Measurements from ENCODE around the gene PPP2R5D.

DNA sequence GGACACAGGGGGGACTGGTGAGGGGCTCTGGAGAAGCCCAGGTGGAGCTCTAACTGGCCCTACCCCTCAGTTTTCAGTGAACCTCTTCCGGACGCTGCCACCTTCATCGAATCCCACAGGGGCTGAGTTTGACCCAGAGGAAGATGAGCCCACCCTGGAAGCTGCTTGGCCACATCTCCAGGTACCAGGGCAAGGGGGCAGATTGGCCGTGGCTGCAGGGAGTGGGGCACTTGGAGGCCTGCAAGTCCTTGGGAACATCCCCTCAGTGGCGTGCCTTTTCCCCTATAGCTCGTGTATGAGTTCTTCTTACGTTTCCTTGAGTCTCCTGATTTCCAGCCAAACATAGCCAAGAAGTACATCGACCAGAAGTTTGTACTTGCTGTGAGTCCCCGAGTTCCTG, 22.8 kb downstream of the PPP2R5D start:
- TF ChIP-seq, protein P1, sequence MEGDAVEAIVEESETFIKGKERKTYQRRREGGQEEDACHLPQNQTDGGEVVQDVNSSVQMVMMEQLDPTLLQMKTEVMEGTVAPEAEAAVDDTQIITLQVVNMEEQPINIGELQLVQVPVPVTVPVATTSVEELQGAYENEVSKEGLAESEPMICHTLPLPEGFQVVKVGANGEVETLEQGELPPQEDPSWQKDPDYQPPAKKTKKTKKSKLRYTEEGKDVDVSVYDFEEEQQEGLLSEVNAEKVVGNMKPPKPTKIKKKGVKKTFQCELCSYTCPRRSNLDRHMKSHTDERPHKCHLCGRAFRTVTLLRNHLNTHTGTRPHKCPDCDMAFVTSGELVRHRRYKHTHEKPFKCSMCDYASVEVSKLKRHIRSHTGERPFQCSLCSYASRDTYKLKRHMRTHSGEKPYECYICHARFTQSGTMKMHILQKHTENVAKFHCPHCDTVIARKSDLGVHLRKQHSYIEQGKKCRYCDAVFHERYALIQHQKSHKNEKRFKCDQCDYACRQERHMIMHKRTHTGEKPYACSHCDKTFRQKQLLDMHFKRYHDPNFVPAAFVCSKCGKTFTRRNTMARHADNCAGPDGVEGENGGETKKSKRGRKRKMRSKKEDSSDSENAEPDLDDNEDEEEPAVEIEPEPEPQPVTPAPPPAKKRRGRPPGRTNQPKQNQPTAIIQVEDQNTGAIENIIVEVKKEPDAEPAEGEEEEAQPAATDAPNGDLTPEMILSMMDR (conservative IDR thresholded peaks at IDR 0.05; ENCODE audit: low read length) = no peak
- TF ChIP-seq EZH2phosphoT487 (IDR thresholded peaks at IDR 0.05; ENCODE audit: borderline replicate concordance) = no peak
